Testis (tissue), 3 donors: ENCODE results near the gene IL17RB. TPM values are rescaled to one million over a fixed set of nuclear protein-coding genes. Genes with fewer than 3 reads are reported as not detected.

Source experiments
- DNase-seq: peaks from one replicate; pipeline ENCODE4 v3.0.0-alpha.2; 2019
- H3K27ac ChIP-seq, 2 donors: fragments of 200-600 bp; sonication (generic); one replicate each; pipeline ENCODE4 v1.5.1; 2019
- H3K27me3 ChIP-seq: fragments of 200-600 bp; sonication (generic); one replicate; pipeline ENCODE4 v1.5.1; 2019
- H3K36me3 ChIP-seq: fragments of 200-600 bp; sonication (generic); one replicate; pipeline ENCODE4 v1.5.1; 2017; ENCODE audit warnings: low read depth; ENCODE audit errors: missing control alignments
- H3K4me1 ChIP-seq: fragments of 200-600 bp; sonication (generic); one replicate; pipeline ENCODE4 v1.5.1; 2019
- H3K4me3 ChIP-seq, 2 donors: fragments of 200-600 bp; sonication (generic); one replicate each; pipeline ENCODE4 v1.5.1; 2017 to 2019
- H3K9me3 ChIP-seq: fragments of 200-600 bp; sonication (generic); one replicate; pipeline ENCODE4 v1.5.1; 2017
- POLR2A ChIP-seq: fragments of 450-650 bp; IDR thresholded peaks from one replicate; pipeline ENCODE4 v1.6.1; 2017; ENCODE audit warnings: antibody characterized with exemption, mild to moderate bottlenecking, moderate library complexity
- WGBS, 2 donors: methylation state at CpG; one replicate each; pipeline ENCODE4 v1.1.5; 2018; 5-methylcytosine and 5-hydroxymethylcytosine counted together
- intact Hi-C: fragments of 100-400 bp; cut with DNase I; formaldehyde crosslinking; loops from one replicate; pipeline ENCODE4 v1.15.1; 2023; ENCODE audit warnings: low total_unique reads
- polyA plus RNA-seq: library from polyadenylated mRNA; stranded (reverse); fragments of 350-450 nt; fragmentation: Illumina TruSeq; extraction: RNeasy Lipid Tissue Mini Kit (QIAGEN cat#74804); gene quantifications from one replicate; pipeline ENCODE4 v1.2.3, GENCODE V29; 2014; ENCODE audit warnings: low read depth, low replicate concordance; ENCODE audit not compliant: insufficient read depth
- total RNA-seq, 2 donors: library from RNA; depleted of rRNA; stranded (reverse); fragments of >200 nt; gene quantifications; one replicate each; pipeline ENCODE4 v1.2.3, GENCODE V29; 2016
- TF ChIP-seq, protein P1 (sequence below), 3 experiments: fragments of 450-650 bp in 2 of 3; fragments of 200-600 bp in 1 of 3; sonication (generic) in 1 of 3; IDR thresholded peaks; one replicate each; pipeline ENCODE4 v1.5.1; 2016 to 2019; ENCODE audit warnings: antibody characterized with exemption in 3 of 3, mild to moderate bottlenecking in 2 of 3, moderate library complexity in 1 of 3

IL17RB gene
- total and polyA plus RNA-seq, 3 donors from 2014 or later = 5.8 to 17.5 (median 9.5) TPM

- TF ChIP-seq POLR2A = peak; percentile 97
- TF ChIP-seq, protein P1, sequence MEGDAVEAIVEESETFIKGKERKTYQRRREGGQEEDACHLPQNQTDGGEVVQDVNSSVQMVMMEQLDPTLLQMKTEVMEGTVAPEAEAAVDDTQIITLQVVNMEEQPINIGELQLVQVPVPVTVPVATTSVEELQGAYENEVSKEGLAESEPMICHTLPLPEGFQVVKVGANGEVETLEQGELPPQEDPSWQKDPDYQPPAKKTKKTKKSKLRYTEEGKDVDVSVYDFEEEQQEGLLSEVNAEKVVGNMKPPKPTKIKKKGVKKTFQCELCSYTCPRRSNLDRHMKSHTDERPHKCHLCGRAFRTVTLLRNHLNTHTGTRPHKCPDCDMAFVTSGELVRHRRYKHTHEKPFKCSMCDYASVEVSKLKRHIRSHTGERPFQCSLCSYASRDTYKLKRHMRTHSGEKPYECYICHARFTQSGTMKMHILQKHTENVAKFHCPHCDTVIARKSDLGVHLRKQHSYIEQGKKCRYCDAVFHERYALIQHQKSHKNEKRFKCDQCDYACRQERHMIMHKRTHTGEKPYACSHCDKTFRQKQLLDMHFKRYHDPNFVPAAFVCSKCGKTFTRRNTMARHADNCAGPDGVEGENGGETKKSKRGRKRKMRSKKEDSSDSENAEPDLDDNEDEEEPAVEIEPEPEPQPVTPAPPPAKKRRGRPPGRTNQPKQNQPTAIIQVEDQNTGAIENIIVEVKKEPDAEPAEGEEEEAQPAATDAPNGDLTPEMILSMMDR (IDR thresholded peaks at IDR 0.05) = no peak
- H3K27ac ChIP-seq = peak within 1 kb of the TSS; percentile 94 to 95
- 0% methylated on average over 39 to 72 of the region's 73 CpGs for WGBS, 2 donors
- H3K4me3 ChIP-seq = peak within 1 kb of the TSS; percentile 88 to 96
- intact Hi-C loops = no loop called here
- H3K4me1 ChIP-seq = no peaks in the 10 kb centered on the region
- no peaks in the 10 kb centered on the region for H3K36me3 ChIP-seq
- peak; percentile 99 for DNase-seq
- H3K9me3 ChIP-seq = no peaks in the 10 kb centered on the region
- H3K27me3 ChIP-seq = no peaks in the 10 kb centered on the region
Observed at GRCh38 chr3:53891497-53892285, 45.3 kb downstream of the IL17RB start, which contains the start of gene SELENOK. Gene SELENOK, minus strand, starts transcription at chr3:53891859.

DNA sequence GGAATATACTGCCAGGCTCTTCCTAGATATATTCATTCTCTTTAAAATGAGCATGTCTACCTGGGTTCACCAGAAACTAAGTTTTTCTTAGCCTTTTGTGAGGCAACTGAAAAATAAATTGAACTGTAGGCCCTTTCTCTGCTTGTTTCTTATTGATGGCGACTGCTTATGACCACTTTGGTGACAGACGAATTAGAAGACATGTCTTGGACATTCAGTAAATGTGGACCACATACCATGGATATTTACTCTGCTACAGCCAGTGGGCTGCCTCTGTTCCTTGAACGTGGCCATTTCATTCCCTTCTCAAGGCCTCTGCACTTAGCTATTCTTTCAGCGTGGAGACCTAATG is 45.9 kb downstream of the IL17RB start:
- Histone ChIP-seq H3K9me3 (no peaks in the 10 kb centered on the region), H3K27me3 (no peaks in the 10 kb centered on the region), H3K27ac (peak overlapping the region; percentile 94 to 95), H3K4me3 (peak overlapping the region; percentile 88 to 96), H3K36me3 (no peaks in the 10 kb centered on the region), H3K4me1 (no peaks in the 10 kb centered on the region)
- intact Hi-C loops = no loop called here
- TF ChIP-seq POLR2A = no peak
- TF ChIP-seq, protein P1 (IDR thresholded peaks at IDR 0.05) = no peak
- WGBS, 2 donors = 25 to 32% methylated on average over 4 of the region's 4 CpGs
- DNase-seq = peak; percentile 29

DNA sequence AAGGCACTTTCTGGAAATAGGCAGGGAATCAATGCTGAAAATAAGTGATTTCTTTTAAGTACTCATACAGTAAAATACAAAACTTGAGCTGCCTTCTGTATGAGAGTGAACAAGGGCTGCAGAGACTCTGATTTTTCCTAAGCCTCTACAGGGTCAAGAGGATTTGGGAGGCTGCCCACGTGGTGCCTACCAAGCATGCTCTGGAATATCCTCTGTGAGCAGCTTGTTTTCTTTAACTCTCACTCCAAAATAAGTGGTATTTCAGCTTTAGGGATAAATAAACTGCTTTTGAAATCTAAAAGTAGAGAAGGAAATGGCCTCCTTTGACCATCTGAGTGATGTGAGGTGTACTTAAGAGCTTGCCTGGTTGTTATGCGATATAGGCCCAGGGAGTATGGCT is 53.4 kb downstream of the IL17RB start:
- no peak for TF ChIP-seq POLR2A
- TF ChIP-seq, protein P1 (IDR thresholded peaks at IDR 0.05) = no peak
- no peak overlapping the region for H3K27ac ChIP-seq
- no peaks in the 10 kb centered on the region for H3K27me3 ChIP-seq
- H3K4me1 ChIP-seq = no peaks in the 10 kb centered on the region
- H3K36me3 ChIP-seq = no peaks in the 10 kb centered on the region
- no peak overlapping the region for H3K4me3 ChIP-seq
- 70 to 72% methylated on average over 2 of the region's 2 CpGs for WGBS, 2 donors
- intact Hi-C loops = no loop called here
- H3K9me3 ChIP-seq = no peaks in the 10 kb centered on the region
- no peak for DNase-seq

- no peaks in the 10 kb centered on the region for H3K9me3 ChIP-seq
- no peak overlapping the region for H3K4me3 ChIP-seq
- TF ChIP-seq, protein P1 (IDR thresholded peaks at IDR 0.05) = no peak
- no peak for TF ChIP-seq POLR2A
- WGBS, 2 donors = 95 to 96% methylated on average over 2 of the region's 2 CpGs
- H3K27me3 ChIP-seq = no peaks in the 10 kb centered on the region
- no peaks in the 10 kb centered on the region for H3K36me3 ChIP-seq
- no peaks in the 10 kb centered on the region for H3K4me1 ChIP-seq
- intact Hi-C loops = no loop called here
- H3K27ac ChIP-seq = no peak overlapping the region
- no peak for DNase-seq
Observed at GRCh38 chr3:53900666-53901331, 54.4 kb downstream of the IL17RB start.
